ENCODE data around the gene CACNB1.

DNA sequence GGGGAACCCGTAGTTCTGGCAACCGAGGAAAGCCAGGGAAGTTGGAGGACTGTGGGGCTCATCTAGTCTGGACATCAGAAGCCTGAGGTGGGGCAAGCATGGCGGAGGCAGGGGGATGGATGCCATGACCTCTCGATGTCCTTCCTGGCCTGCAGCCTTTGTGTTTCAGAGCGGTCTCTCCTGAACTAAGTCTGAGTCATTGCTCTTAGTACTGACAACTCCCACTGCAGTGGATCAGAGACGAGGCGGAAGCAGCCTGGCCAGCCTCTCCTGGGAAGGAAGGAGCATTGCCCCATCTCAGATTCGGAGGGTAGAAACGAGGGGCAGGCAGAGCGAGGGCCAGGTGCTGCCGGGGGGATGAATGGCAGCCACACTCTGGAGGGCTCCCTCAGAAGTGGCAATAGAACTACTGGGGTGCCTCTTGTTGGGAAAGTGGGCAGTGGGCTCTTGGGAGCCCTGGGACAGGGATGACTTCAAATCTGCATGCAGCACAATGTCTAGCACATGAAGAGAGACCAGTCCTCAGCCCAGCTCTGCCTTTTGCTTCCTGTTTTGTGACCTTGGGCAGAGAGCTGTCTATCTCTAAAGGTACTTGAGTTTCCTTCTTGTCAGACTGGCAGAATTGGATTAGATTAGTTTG is 31.9 kb upstream of the CACNB1 start:
- TF ChIP-seq POLR2A (IDR thresholded peaks at IDR 0.05): no peak
- TF ChIP-seq, protein P1, sequence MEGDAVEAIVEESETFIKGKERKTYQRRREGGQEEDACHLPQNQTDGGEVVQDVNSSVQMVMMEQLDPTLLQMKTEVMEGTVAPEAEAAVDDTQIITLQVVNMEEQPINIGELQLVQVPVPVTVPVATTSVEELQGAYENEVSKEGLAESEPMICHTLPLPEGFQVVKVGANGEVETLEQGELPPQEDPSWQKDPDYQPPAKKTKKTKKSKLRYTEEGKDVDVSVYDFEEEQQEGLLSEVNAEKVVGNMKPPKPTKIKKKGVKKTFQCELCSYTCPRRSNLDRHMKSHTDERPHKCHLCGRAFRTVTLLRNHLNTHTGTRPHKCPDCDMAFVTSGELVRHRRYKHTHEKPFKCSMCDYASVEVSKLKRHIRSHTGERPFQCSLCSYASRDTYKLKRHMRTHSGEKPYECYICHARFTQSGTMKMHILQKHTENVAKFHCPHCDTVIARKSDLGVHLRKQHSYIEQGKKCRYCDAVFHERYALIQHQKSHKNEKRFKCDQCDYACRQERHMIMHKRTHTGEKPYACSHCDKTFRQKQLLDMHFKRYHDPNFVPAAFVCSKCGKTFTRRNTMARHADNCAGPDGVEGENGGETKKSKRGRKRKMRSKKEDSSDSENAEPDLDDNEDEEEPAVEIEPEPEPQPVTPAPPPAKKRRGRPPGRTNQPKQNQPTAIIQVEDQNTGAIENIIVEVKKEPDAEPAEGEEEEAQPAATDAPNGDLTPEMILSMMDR (IDR thresholded peaks at IDR 0.05): no peak

Measured in adrenal gland (tissue), 5 donors.